ENCODE results near the gene HS2ST1. TPM values are rescaled to one million over a fixed set of nuclear protein-coding genes. Genes with fewer than 3 reads are reported as not detected.

HS2ST1 gene
- polyA plus RNA-seq, 2 of the 4 experiments (the other 2 are of a cell fraction), result 15.7 to 26.7 TPM

- POLR2A ChIA-PET, result no interaction called here
These were observed 27.6 kb downstream of the HS2ST1 start for GRCh38 chr1:86942042-86942441.

GRCh38 chr1:86942743-86943142 lies 28.3 kb downstream of the HS2ST1 start:
- Histone ChIP-seq H3K4me2 (no peak overlapping the region), H3K4me1 (peaks cover 11% of the 10 kb centered on the region; the same call in 2 of the 3 replicates), H3K9me3 (no peaks in the 10 kb centered on the region), H3K27ac (no peak overlapping the region), H3K4me3 (no peak overlapping the region)
- TF ChIP-seq KDM5A (IDR thresholded peaks at IDR 0.05) (no peak), MAX (IDR thresholded peaks at IDR 0.05) (no peak), HES2 (IDR thresholded peaks at IDR 0.05) (no peak), ELK1 (IDR thresholded peaks at IDR 0.05; ENCODE audit: low read depth, low read length) (no peak), PBX3 (IDR thresholded peaks at IDR 0.05) (no peak)
- ATAC-seq (no peak), FAIRE-seq (no peak), DNase-seq (ENCODE audit: low read depth in 1 of 2, low spot score in 1 of 2) (no peak)
- CTCF ChIA-PET, result no interaction called here
- POLR2A ChIA-PET, result no interaction called here

More at GRCh38 chr1:86942042-86942441, 27.6 kb downstream of the HS2ST1 start:
- FAIRE-seq (no peak), DNase-seq (ENCODE audit: low read depth in 1 of 2, low spot score in 1 of 2) (no peak), ATAC-seq (no peak)
- no peak for TF ChIP-seq REST (IDR thresholded peaks at IDR 0.05)
- TF ChIP-seq POLR2A (IDR thresholded peaks at IDR 0.05; ENCODE audit: low read length), result no peak
- TF ChIP-seq HMGXB4 (CRISPR knock-in tag; IDR thresholded peaks at IDR 0.05; ENCODE audit: borderline replicate concordance), result no peak
- TF ChIP-seq HES2 (IDR thresholded peaks at IDR 0.05), result no peak
- no peak for TF ChIP-seq RAD21 (conservative IDR thresholded peaks at IDR 0.05 in 1 of 2, IDR thresholded peaks at IDR 0.05 in 1 of 2)
- no peak for TF ChIP-seq HOXB5 (CRISPR knock-in tag; IDR thresholded peaks at IDR 0.05)
- TF ChIP-seq BHLHE40 (IDR thresholded peaks at IDR 0.05; ENCODE audit: low read depth, low read length), result no peak
- TF ChIP-seq ZFP36 (IDR thresholded peaks at IDR 0.05; ENCODE audit: borderline replicate concordance, partially characterized antibody), result no peak
- TF ChIP-seq TP53 (CRISPR knock-in tag; IDR thresholded peaks at IDR 0.05), result no peak
- no peak for TF ChIP-seq ZC3H11A (IDR thresholded peaks at IDR 0.05)
- no peak for TF ChIP-seq ESRRA (IDR thresholded peaks at IDR 0.05; ENCODE audit: borderline replicate concordance, low read length)
- TF ChIP-seq FOXS1 (CRISPR knock-in tag; IDR thresholded peaks at IDR 0.05), result no peak
- TF ChIP-seq MYC (IDR thresholded peaks at IDR 0.05; ENCODE audit: borderline replicate concordance, low read length), result no peak
- TF ChIP-seq EHF (CRISPR knock-in tag; IDR thresholded peaks at IDR 0.05), result no peak
- no peak for TF ChIP-seq CEBPB (IDR thresholded peaks at IDR 0.05)
- Histone ChIP-seq H3K9me3 (no peaks in the 10 kb centered on the region), H3K4me2 (no peak overlapping the region), H3K27ac (no peak overlapping the region), H3K4me3 (no peak overlapping the region), H3K4me1 (peaks cover 14% of the 10 kb centered on the region; the same call in 2 of the 3 replicates)
- WGBS (ENCODE audit: missing lambda C conversion rate), result 93% methylated on average over 1 of the region's 1 CpG
- CTCF ChIA-PET, result no interaction called here
